ENCODE data around the gene SUSD6. TPM values are rescaled to one million over a fixed set of nuclear protein-coding genes. Genes with fewer than 3 reads are reported as not detected.

Gene SUSD6
- polyA plus RNA-seq, 2 of the 4 experiments (the other 2 are of a cell fraction): 4.3 to 7.0 TPM

DNA sequence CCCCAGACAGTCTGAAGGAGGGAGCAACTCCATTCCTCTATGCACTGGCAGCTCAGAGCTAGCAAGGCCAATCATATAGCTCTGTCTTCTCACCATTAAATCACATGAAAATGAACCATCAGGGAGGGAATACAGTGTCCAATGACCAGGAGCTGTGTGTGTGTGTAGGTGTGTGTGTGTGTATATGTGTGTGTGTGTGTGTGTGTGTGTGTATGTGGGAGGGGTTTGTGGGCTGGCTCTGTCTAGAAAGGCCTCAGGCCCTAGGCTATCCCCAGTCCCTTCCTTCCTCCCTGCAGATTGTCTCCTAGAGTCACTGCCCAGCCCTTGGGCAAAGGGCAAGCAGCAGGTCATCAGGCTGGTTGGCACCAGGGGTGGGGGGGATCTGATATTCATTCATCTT lies 5.7 kb upstream of the SUSD6 start:
- Histone ChIP-seq H3K4me2 (peak overlapping the region; percentile 31; the same call in 2 of the 3 replicates), H3K4me3 (no peak overlapping the region), H3K9me3 (no peaks in the 10 kb centered on the region), H3K27ac (no peak overlapping the region), H3K4me1 (peaks cover 27% of the 10 kb centered on the region)
- TF ChIP-seq, protein P1, sequence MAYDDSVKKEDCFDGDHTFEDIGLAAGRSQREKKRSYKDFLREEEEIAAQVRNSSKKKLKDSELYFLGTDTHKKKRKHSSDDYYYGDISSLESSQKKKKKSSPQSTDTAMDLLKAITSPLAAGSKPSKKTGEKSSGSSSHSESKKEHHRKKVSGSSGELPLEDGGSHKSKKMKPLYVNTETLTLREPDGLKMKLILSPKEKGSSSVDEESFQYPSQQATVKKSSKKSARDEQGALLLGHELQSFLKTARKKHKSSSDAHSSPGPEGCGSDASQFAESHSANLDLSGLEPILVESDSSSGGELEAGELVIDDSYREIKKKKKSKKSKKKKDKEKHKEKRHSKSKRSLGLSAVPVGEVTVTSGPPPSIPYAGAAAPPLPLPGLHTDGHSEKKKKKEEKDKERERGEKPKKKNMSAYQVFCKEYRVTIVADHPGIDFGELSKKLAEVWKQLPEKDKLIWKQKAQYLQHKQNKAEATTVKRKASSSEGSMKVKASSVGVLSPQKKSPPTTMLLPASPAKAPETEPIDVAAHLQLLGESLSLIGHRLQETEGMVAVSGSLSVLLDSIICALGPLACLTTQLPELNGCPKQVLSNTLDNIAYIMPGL (CRISPR knock-in tag; IDR thresholded peaks at IDR 0.05; ENCODE audit: borderline replicate concordance): no peak
- TF ChIP-seq ZC3H11A (IDR thresholded peaks at IDR 0.05) (no peak), KDM5A (IDR thresholded peaks at IDR 0.05) (no peak), MYC (IDR thresholded peaks at IDR 0.05; ENCODE audit: borderline replicate concordance, low read length) (no peak), MAFK (IDR thresholded peaks at IDR 0.05; ENCODE audit: partially characterized antibody) (no peak), RAD21 (conservative IDR thresholded peaks at IDR 0.05 in 1 of 2, IDR thresholded peaks at IDR 0.05 in 1 of 2) (no peak), RNF2 (IDR thresholded peaks at IDR 0.05; ENCODE audit: borderline replicate concordance, low read depth) (no peak), HDAC2 (IDR thresholded peaks at IDR 0.05) (no peak), HOXB13 (CRISPR knock-in tag; IDR thresholded peaks at IDR 0.05; ENCODE audit: low read depth) (no peak), HEYL (CRISPR knock-in tag; IDR thresholded peaks at IDR 0.05) (no peak), FOSL2 (IDR thresholded peaks at IDR 0.05) (no peak), FOSL2 (CRISPR knock-in tag; IDR thresholded peaks at IDR 0.05) (no peak), EP300 (IDR thresholded peaks at IDR 0.05) (no peak), HOXA7 (CRISPR knock-in tag; IDR thresholded peaks at IDR 0.05) (no peak), RCOR1 (IDR thresholded peaks at IDR 0.05; ENCODE audit: low read depth, low read length) (no peak), ZSCAN20 (CRISPR knock-in tag; IDR thresholded peaks at IDR 0.05) (no peak), EHF (CRISPR knock-in tag; IDR thresholded peaks at IDR 0.05) (no peak), NPAS2 (CRISPR knock-in tag; IDR thresholded peaks at IDR 0.05; ENCODE audit: borderline replicate concordance) (no peak), MAZ (IDR thresholded peaks at IDR 0.05; ENCODE audit: borderline replicate concordance, low read depth, low read length) (no peak)
- TF ChIP-seq, protein P2, sequence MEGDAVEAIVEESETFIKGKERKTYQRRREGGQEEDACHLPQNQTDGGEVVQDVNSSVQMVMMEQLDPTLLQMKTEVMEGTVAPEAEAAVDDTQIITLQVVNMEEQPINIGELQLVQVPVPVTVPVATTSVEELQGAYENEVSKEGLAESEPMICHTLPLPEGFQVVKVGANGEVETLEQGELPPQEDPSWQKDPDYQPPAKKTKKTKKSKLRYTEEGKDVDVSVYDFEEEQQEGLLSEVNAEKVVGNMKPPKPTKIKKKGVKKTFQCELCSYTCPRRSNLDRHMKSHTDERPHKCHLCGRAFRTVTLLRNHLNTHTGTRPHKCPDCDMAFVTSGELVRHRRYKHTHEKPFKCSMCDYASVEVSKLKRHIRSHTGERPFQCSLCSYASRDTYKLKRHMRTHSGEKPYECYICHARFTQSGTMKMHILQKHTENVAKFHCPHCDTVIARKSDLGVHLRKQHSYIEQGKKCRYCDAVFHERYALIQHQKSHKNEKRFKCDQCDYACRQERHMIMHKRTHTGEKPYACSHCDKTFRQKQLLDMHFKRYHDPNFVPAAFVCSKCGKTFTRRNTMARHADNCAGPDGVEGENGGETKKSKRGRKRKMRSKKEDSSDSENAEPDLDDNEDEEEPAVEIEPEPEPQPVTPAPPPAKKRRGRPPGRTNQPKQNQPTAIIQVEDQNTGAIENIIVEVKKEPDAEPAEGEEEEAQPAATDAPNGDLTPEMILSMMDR (IDR thresholded peaks at IDR 0.05): no peak
- TF ChIP-seq, protein P3, sequence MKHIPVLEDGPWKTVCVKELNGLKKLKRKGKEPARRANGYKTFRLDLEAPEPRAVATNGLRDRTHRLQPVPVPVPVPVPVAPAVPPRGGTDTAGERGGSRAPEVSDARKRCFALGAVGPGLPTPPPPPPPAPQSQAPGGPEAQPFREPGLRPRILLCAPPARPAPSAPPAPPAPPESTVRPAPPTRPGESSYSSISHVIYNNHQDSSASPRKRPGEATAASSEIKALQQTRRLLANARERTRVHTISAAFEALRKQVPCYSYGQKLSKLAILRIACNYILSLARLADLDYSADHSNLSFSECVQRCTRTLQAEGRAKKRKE (CRISPR knock-in tag; IDR thresholded peaks at IDR 0.05; ENCODE audit: low read depth): no peak
- ATAC-seq (peak in 1 of 2 experiments; percentile 35; a peak in 2 of 6 replicates), FAIRE-seq (no peak), DNase-seq (ENCODE audit: low read depth in 1 of 2, low spot score in 1 of 2) (no peak)
- ChIA-PET CTCF (interaction anchor here (0.8 to 13.7 kb wide), 10 partner anchors 22 to 137 kb away, joined by 3 to 115 read pairs (median 6); no protein-coding TSS in a partner anchor), POLR2A (no interaction called here)

DNA sequence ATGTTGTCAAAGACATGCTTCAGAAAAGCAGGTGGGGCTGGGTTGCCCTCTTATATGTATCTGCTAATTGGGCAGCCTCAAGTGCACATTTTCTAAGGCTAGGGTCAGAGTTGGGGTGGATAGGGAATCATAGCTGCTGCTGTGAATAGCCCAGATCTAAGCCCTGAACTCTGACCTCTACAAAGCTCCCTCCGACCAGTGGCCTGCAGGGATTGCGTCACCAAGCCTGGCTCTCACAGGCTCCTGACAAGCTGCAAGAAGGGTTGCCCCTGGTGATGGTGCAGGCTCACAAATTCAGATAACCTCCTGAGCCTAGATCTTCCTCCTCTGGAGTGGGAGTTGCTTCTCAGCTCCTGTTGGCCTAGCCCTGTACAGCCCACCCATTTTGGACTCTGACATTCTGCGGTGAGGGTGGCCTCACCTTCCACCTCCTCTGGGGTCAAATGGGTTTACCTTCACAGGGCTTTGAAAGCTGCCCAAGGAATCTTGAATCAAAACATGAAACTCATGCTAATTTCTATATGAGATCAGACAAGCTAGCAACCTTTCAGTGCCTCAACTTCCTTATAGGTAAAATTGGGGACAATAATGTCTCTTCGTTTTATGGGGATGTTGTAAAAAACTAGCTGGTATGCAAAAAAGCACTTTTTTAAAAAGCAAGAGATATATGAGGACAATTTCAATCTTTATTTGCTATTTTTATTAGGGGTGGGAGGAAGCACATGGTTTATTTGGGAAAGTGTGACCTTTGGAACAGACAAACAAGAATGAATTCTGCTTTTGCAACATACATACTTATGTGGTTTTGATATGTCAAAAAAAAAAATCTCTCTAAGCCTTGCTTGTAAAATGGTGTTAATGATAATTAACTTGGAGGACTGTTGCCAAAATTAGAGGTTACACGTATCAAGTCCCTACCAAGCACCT lies 4.9 kb upstream of the SUSD6 start:
- TF ChIP-seq CEBPB (IDR thresholded peaks at IDR 0.05) (peak; percentile 59 to 80; a peak in 3 of 4 replicates), ZNF302 (CRISPR knock-in tag; IDR thresholded peaks at IDR 0.05) (no peak)
- H3K27ac ChIP-seq: no peak overlapping the region
- FAIRE-seq: no peak
- H3K4me3 ChIP-seq: no peak overlapping the region
- CTCF ChIA-PET: interaction anchor here (0.6 to 13.7 kb wide), 11 partner anchors 11 to 124 kb away, joined by 3 to 115 read pairs (median 3); partner anchors contain the start of gene CCDC177
- H3K9me3 ChIP-seq: no peaks in the 10 kb centered on the region
- POLR2A ChIA-PET: no interaction called here
- DNase-seq (ENCODE audit: low read depth in 1 of 2, low spot score in 1 of 2): no peak
- 74% methylated on average over 4 of the region's 5 CpGs for WGBS (ENCODE audit: missing lambda C conversion rate)
- H3K4me1 ChIP-seq: peaks cover 28% of the 10 kb centered on the region
- peak overlapping the region; percentile 31 for H3K4me2 ChIP-seq
- ATAC-seq: no peak
